ENCODE results near the gene CPTP. TPM values are rescaled to one million over a fixed set of nuclear protein-coding genes. Genes with fewer than 3 reads are reported as not detected.

The CPTP gene
- polyA plus RNA-seq, 1 donor, result 10.8 TPM

GRCh38 chr1:1335283-1335682 is 10.7 kb downstream of the CPTP start:
- no peak for DNase-seq

- DNase-seq, result no peak
These were observed 11.2 kb downstream of the CPTP start for GRCh38 chr1:1335792-1336248.

GRCh38 chr1:1336446-1336845 is 11.8 kb downstream of the CPTP start:
- no peak for DNase-seq

- DNase-seq, result no peak
These were observed 12.6 kb downstream of the CPTP start for GRCh38 chr1:1336931-1337792.

- no peak for DNase-seq
These were observed 13.2 kb downstream of the CPTP start for GRCh38 chr1:1337793-1338147.

GRCh38 chr1:1338278-1338677 is 13.7 kb downstream of the CPTP start:
- DNase-seq, result no peak

GRCh38 chr1:1340185-1340584 is 15.6 kb downstream of the CPTP start:
- DNase-seq, result no peak

GRCh38 chr1:1340791-1341548 is 16.4 kb downstream of the CPTP start:
- DNase-seq, result no peak

GRCh38 chr1:1341549-1342021 is 17.0 kb downstream of the CPTP start:
- no peak for DNase-seq

GRCh38 chr1:1342061-1342562 is 17.5 kb downstream of the CPTP start:
- no peak for DNase-seq

GRCh38 chr1:1342584-1343115 is 18.0 kb downstream of the CPTP start:
- DNase-seq, result no peak

- DNase-seq, result no peak
These were observed 19.3 kb downstream of the CPTP start for GRCh38 chr1:1343811-1344421.

GRCh38 chr1:1344655-1345361 is 20.2 kb downstream of the CPTP start:
- no peak for DNase-seq

GRCh38 chr1:1345384-1345783 is 20.8 kb downstream of the CPTP start:
- DNase-seq, result no peak

- DNase-seq, result no peak
These were observed 21.4 kb downstream of the CPTP start for GRCh38 chr1:1345860-1346500.

- DNase-seq, result no peak
These were observed 21.9 kb downstream of the CPTP start for GRCh38 chr1:1346501-1346890.

GRCh38 chr1:1347026-1347595 is 22.5 kb downstream of the CPTP start:
- DNase-seq, result no peak

- DNase-seq, result no peak
These were observed 23.2 kb downstream of the CPTP start for GRCh38 chr1:1347663-1348419.

GRCh38 chr1:1348420-1349255 is 24.0 kb downstream of the CPTP start:
- DNase-seq, result no peak
